Suprapubic skin (tissue), 4 donors: ENCODE data around the gene PCNX1.

Experiments
- CTCF ChIP-seq, 2 donors: fragments of 200-600 bp in 1 of 2; fragments of 450-650 bp in 1 of 2; sonication (generic) in 1 of 2; IDR thresholded peaks; one replicate each; pipeline ENCODE4 v1.5.1; 2016 to 2019; ENCODE audit warnings: antibody characterized with exemption in 2 of 2, mild to moderate bottlenecking in 1 of 2, moderate library complexity in 1 of 2
- POLR2A ChIP-seq, 2 donors: fragments of 450-650 bp; IDR thresholded peaks; one replicate each; pipeline ENCODE4 v1.6.1; 2017; ENCODE audit warnings: antibody characterized with exemption in 2 of 2, mild to moderate bottlenecking in 2 of 2, moderate library complexity in 2 of 2
- POLR2AphosphoS5 ChIP-seq, 3 donors: sonication (generic); formaldehyde crosslinking; IDR thresholded peaks; one replicate each; pipeline ENCODE4 v1.6.1; 2017; ENCODE audit warnings: antibody characterized with exemption in 3 of 3

DNA sequence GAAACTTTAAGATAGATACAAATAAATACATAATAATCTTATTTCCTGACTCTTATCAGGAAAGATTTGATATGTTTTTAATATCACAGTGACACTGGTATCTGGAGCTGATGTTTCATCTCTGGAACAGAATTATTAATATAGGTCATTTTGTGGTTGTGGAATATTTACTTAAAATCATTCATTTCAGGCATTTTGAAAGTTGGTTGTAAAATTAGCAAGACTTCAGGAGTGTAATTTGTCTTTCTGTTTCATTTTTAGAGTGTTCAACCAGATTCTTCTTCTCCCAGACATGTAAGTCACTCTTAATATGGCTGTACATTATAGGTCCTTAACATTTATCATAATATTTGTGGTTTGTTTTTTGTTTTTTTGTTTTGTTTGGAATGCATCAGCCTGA lies 115.7 kb downstream of the PCNX1 start:
- TF ChIP-seq CTCF (IDR thresholded peaks at IDR 0.05) (no peak), POLR2AphosphoS5 (IDR thresholded peaks at IDR 0.05) (no peak), POLR2A (IDR thresholded peaks at IDR 0.05) (no peak)
